HEK293 (cell line): ENCODE measurements around the gene MAP3K6.

Source experiments
- ZNF426 ChIP-seq: fragments of 450-650 bp; formaldehyde crosslinking; IDR thresholded peaks from 2 replicates; pipeline ENCODE4 v1.5.1; 2017; ENCODE audit warnings: missing biosample characterization, missing genetic modification characterization, mild to moderate bottlenecking, inconsistent platforms, moderate library complexity
- ZNF660 ChIP-seq: fragments of 450-650 bp; IDR thresholded peaks from 2 replicates; pipeline ENCODE4 v1.5.1; 2018; ENCODE audit warnings: missing biosample characterization, mild to moderate bottlenecking, missing genetic modification characterization

- TF ChIP-seq ZNF660 (tag by site-specific recombination) (no peak), ZNF426 (tag by site-specific recombination) (no peak)
Observed at GRCh38 chr1:27351541-27352107, 15.1 kb downstream of the MAP3K6 start.
